Stomach (tissue), 9 donors: ENCODE data around the gene PARD6G. TPM values are rescaled to one million over a fixed set of nuclear protein-coding genes. Genes with fewer than 3 reads are reported as not detected.

Source experiments
- DNase-seq, 2 donors: peaks; one replicate each; pipeline versions ENCODE4 v3.0.0 to v3.0.0-alpha.2; 2013 to 2019
- H3K27ac ChIP-seq, 5 donors: fragments of 200-600 bp in 4 of 5; sonication (generic) in 4 of 5; one replicate each; pipeline ENCODE4 v1.5.1; 2013 to 2019; ENCODE audit warnings: mild to moderate bottlenecking in 1 of 5, moderate library complexity in 1 of 5
- H3K27me3 ChIP-seq, 3 donors: fragments of 200-600 bp; sonication (generic); one replicate each; pipeline ENCODE4 v1.5.1; 2017 to 2019; ENCODE audit warnings: mixed run types in 1 of 3
- H3K36me3 ChIP-seq, 4 donors: fragments of 200-600 bp; sonication (generic); 1 replicate in 3 of 4; 2 replicates in 1 of 4; pipeline ENCODE4 v1.5.1; 2016 to 2019
- H3K4me1 ChIP-seq, 4 donors: fragments of 200-600 bp; sonication (generic); one replicate each; pipeline ENCODE4 v1.5.1; 2016 to 2019
- H3K4me3 ChIP-seq, 4 donors: fragments of 200-600 bp; sonication (generic) in 3 of 4; one replicate each; pipeline ENCODE4 v1.5.1; 2016 to 2019; ENCODE audit warnings: mild to moderate bottlenecking in 1 of 4
- H3K9me3 ChIP-seq, 4 donors: fragments of 200-600 bp; sonication (generic); one replicate each; pipeline ENCODE4 v1.5.1; 2016 to 2019
- CTCF ChIP-seq, 7 experiments: fragments of 450-650 bp in 4 of 7; fragments of 200-600 bp in 3 of 7; sonication (generic) in 3 of 7; IDR thresholded peaks; one replicate each; pipeline ENCODE4 v1.5.1; 2016 to 2019; ENCODE audit warnings: antibody characterized with exemption in 7 of 7, control low read depth in 2 of 7, mild to moderate bottlenecking in 1 of 7
- EP300 ChIP-seq: sonication (generic); formaldehyde crosslinking; IDR thresholded peaks from one replicate; pipeline ENCODE4 v1.6.1; 2017; ENCODE audit warnings: antibody characterized with exemption
- POLR2A ChIP-seq, 4 donors: fragments of 450-650 bp; IDR thresholded peaks; one replicate each; pipeline ENCODE4 v1.6.1; 2016; ENCODE audit warnings: antibody characterized with exemption in 4 of 4, control low read depth in 2 of 4, mild to moderate bottlenecking in 1 of 4, moderate library complexity in 1 of 4
- POLR2AphosphoS5 ChIP-seq, 3 donors: sonication (generic); formaldehyde crosslinking; IDR thresholded peaks; one replicate each; pipeline ENCODE4 v1.6.1; 2016; ENCODE audit warnings: antibody characterized with exemption in 3 of 3
- WGBS, 5 donors: extraction: QIAGEN DNeasy Blood & Tissue Kit in 3 of 5; methylation state at CpG; one replicate each; pipeline versions ENCODE4 v1.1.5 to v1.1.7; 2013 to 2018; 5-methylcytosine and 5-hydroxymethylcytosine counted together
- intact Hi-C: fragments of 100-400 bp; cut with DNase I; formaldehyde crosslinking; loops from one replicate; pipeline ENCODE4 v1.15.1; 2023; ENCODE audit warnings: low total_unique reads
- polyA plus RNA-seq, 3 donors: library from polyadenylated mRNA; stranded (reverse); fragments of 200-250 nt; gene quantifications; one replicate each; pipeline ENCODE4 v1.2.3, GENCODE V29; 2013
- total RNA-seq, 5 donors: library from RNA; depleted of rRNA; stranded (reverse); fragments of >200 nt; gene quantifications; one replicate each; pipeline versions ENCODE4 v1.1.0 to v1.2.3, GENCODE V29; 2014 to 2016
- donor health status: healthy with polysubstance abuse.
- donor health status: Bipolar disorder and iron deficiency.
- donor health status: healthy.

Gene PARD6G
- total and polyA plus RNA-seq, 8 donors, result 1.5 to 15.9 (median 3.9) TPM

DNA sequence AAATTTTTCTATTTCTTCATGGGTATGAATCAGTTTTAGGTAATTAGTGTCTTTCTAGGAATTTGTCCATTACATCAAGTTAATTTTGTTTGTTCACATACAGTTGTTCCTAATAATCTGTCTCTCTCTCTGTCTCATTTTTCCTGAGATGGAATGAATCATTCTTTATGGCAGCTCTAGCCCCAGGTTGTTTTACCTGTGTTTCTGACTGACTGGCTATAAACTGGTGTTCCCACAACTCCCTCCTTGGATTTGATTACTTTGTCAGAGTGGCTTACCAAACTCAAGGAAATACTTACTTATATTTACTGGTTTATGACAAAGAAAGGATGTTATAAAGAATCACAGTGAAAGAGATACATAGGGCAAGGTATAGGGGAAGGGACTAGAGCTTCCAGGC lies 123.2 kb downstream of the PARD6G start:
- no peaks in the 10 kb centered on the region for H3K4me1 ChIP-seq
- no peak overlapping the region for H3K27ac ChIP-seq
- H3K36me3 ChIP-seq, result peaks cover 5 to 26% (median 22%) of the 10 kb centered on the region in 4 donors
- H3K9me3 ChIP-seq, result no peaks in the 10 kb centered on the region
- intact Hi-C loops, result no loop called here
- H3K4me3 ChIP-seq, result no peak overlapping the region
- TF ChIP-seq POLR2A (IDR thresholded peaks at IDR 0.05) (no peak), POLR2AphosphoS5 (IDR thresholded peaks at IDR 0.05) (no peak), EP300 (no peak), CTCF (IDR thresholded peaks at IDR 0.05) (no peak)
- DNase-seq, result no peak
- no peaks in the 10 kb centered on the region for H3K27me3 ChIP-seq

DNA sequence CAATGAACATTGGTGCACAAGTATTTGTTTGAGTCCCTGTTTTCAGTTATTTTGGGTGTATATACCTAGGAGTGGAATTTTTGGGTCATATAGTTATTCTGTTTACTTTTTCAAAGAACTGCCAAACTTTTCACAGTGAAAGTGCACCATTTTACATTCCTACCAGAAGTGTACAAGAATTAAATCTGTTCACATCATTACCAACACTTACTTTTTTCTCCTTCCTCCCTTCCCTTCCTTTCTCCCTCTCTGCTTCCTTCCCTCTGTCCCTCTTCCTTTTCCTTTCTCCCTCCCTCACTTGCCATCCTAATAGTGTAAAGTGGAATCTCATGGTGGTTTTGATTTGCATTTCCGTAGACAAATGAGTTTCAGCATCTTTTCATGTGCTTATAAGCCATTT lies 126.4 kb downstream of the PARD6G start:
- 0 to 100% (median 92%) methylated on average over 1 of the region's 1 CpG for WGBS, 5 donors
- intact Hi-C loops, result no loop called here
- Histone ChIP-seq H3K4me1 (peaks cover 0 to 4% (median 2%) of the 10 kb centered on the region in 4 donors), H3K27ac (no peak overlapping the region), H3K36me3 (peaks cover 8 to 43% (median 33%) of the 10 kb centered on the region in 4 donors), H3K4me3 (no peak overlapping the region), H3K9me3 (no peaks in the 10 kb centered on the region), H3K27me3 (no peaks in the 10 kb centered on the region)
- no peak for TF ChIP-seq POLR2AphosphoS5 (IDR thresholded peaks at IDR 0.05)
- no peak for TF ChIP-seq EP300
- TF ChIP-seq CTCF (IDR thresholded peaks at IDR 0.05), result no peak
- no peak for TF ChIP-seq POLR2A (IDR thresholded peaks at IDR 0.05)
- DNase-seq, result no peak

DNA sequence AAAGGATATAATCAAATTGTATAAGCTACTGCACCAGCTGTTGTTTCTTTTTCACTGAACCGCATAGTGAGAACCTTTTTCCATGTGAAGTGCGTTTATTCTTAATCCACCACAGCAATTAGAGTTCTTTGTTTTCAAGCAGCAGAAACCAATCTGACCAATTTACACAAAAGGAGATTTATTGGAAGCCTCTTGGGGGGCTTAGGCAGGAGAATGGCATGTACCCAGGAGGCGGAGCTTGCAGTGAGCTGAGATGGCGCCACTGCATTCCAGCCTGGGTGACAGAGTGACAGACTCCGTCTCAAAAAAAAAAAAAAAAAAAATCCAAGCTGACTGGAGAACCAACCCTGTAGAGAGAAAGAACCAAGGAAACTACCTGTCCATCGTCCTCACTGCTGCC lies 128.2 kb downstream of the PARD6G start:
- H3K9me3 ChIP-seq, result no peaks in the 10 kb centered on the region
- H3K4me1 ChIP-seq, result peaks cover 0 to 14% (median 4%) of the 10 kb centered on the region in 4 donors
- DNase-seq, result no peak
- H3K36me3 ChIP-seq, result peaks cover 8 to 43% (median 31%) of the 10 kb centered on the region in 4 donors
- H3K27me3 ChIP-seq, result no peaks in the 10 kb centered on the region
- TF ChIP-seq POLR2AphosphoS5 (IDR thresholded peaks at IDR 0.05), result no peak
- intact Hi-C loops, result no loop called here
- no peak overlapping the region for H3K4me3 ChIP-seq
- no peak overlapping the region for H3K27ac ChIP-seq
- WGBS, 5 donors, result 86 to 91% (median 89%) methylated on average over 6 of the region's 6 CpGs

DNA sequence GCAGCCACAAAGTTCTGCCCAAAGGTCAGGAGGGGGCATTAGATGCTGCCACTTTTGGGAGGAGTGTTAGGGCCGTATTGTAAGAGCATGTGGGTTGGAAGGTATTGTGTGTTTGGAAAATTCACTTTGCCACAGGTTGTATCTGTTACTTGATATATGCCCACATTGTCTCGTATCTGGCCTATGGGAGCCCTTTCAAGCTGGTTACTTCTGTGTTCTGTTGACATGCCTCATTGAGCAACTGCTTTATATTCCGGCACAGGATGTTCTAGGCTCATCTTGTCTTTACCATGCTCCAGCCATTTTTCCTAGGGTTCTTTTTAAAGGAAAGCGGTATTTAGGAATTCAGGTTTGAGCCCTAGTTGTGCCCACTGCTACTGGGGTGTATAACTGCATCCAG lies 132.3 kb downstream of the PARD6G start:
- 92 to 97% (median 93%) methylated on average over 4 of the region's 4 CpGs for WGBS, 5 donors
- H3K4me3 ChIP-seq, result no peak overlapping the region
- H3K27ac ChIP-seq, result no peak overlapping the region
- no peak for DNase-seq
- TF ChIP-seq POLR2AphosphoS5 (IDR thresholded peaks at IDR 0.05), result no peak
- TF ChIP-seq POLR2A (IDR thresholded peaks at IDR 0.05), result no peak
- no peak for TF ChIP-seq EP300
- TF ChIP-seq CTCF (IDR thresholded peaks at IDR 0.05), result no peak
- peaks cover 15 to 49% (median 28%) of the 10 kb centered on the region in 4 donors for H3K4me1 ChIP-seq
- H3K27me3 ChIP-seq, result no peaks in the 10 kb centered on the region
- no peaks in the 10 kb centered on the region for H3K9me3 ChIP-seq
- H3K36me3 ChIP-seq, result peaks cover 8 to 27% (median 19%) of the 10 kb centered on the region in 4 donors
- intact Hi-C loops, result no loop called here

DNA sequence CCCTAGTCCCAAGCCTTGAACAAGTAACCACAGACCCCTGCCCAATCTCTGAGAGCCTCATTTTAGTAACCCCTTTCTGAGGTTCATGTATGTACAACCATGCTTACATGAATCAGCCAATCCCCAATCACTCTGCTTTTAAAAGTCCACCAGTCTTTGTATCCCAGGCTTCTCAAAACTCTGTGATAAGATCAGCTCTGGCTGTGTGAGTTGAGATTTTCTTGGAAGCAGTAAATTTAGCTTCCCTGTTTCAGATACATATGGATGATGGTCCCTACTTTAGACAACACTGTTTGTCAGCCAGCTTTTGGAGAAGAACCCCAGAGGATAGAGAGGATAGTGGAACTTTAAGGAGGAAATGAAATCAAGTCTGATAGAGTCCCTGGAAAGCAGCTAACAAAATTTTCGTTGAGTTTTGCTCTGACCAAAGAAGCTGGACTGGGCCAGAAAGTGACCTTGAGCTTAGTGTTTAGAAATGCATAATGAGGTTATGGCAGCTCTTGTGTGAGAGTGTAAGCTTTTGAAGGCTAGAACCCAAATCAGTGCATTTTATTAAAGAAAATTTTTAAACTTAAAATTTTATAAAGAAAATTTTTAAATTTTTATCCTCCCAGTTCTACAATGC lies 134.6 kb downstream of the PARD6G start:
- WGBS, 5 donors, result 15 to 32% (median 21%) methylated on average over 1 of the region's 1 CpG
- Histone ChIP-seq H3K4me3 (no peak overlapping the region), H3K4me1 (peaks cover 19 to 52% (median 31%) of the 10 kb centered on the region in 4 donors), H3K36me3 (peaks cover 0 to 4% (median 2%) of the 10 kb centered on the region in 4 donors), H3K27ac (no peak overlapping the region), H3K27me3 (no peaks in the 10 kb centered on the region), H3K9me3 (no peaks in the 10 kb centered on the region)
- TF ChIP-seq EP300 (no peak), POLR2AphosphoS5 (IDR thresholded peaks at IDR 0.05) (no peak), POLR2A (IDR thresholded peaks at IDR 0.05) (no peak), CTCF (IDR thresholded peaks at IDR 0.05) (no peak)
- intact Hi-C loops, result no loop called here
- peak in 1 of 2 donors; percentile 23 for DNase-seq
